Measurements from ENCODE around the gene PRKAG2.

PRKAG2 gene

GRCh38 chr7:151682831-151683614 lies 193.9 kb downstream of the PRKAG2 start:
- DNase-seq (ENCODE audit: extremely low read depth, insufficient read length) = no peak
- Histone ChIP-seq H3K36me3 (ENCODE audit: control insufficient read depth, insufficient read depth, low read length) (no peaks in the 10 kb centered on the region), H3K27me3 (replicated peaks; ENCODE audit: control insufficient read depth, insufficient read depth, low read length) (no peaks in the 10 kb centered on the region; the same call in 1 of the 2 replicates), H3K4me3 (replicated peaks; ENCODE audit: low read depth, low read length) (no peak overlapping the region)
- no peak for TF ChIP-seq CTCF (IDR thresholded peaks at IDR 0.05; ENCODE audit: insufficient read depth, low read length, poor library complexity, severe bottlenecking)

DNA sequence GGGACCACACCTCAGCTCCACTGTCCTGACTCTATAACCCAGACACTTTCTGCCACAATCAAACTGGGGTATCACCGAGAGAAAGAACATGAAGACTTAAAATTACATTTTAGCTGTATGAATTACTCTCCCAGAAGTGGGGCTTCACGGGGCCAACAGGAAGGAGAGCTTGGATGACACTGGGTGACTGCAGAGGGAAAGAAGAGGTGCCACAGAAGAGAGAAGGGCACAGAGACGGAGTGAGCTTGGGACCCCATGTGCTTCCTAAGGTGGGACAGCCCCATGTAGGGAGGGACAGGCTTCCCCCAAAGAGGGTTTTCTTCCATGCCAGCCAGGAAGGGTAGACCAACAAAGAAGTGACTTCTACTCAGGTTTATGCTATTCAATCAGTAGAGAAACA lies 195.2 kb downstream of the PRKAG2 start:
- no peak for TF ChIP-seq CTCF (IDR thresholded peaks at IDR 0.05; ENCODE audit: insufficient read depth, low read length, poor library complexity, severe bottlenecking)
- H3K4me3 ChIP-seq (replicated peaks; ENCODE audit: low read depth, low read length) = no peak overlapping the region
- no peaks in the 10 kb centered on the region for H3K36me3 ChIP-seq (ENCODE audit: control insufficient read depth, insufficient read depth, low read length)
- no peak for DNase-seq (ENCODE audit: extremely low read depth, insufficient read length)
- no peaks in the 10 kb centered on the region; the same call in 1 of the 2 replicates for H3K27me3 ChIP-seq (replicated peaks; ENCODE audit: control insufficient read depth, insufficient read depth, low read length)

GRCh38 chr7:151680810-151681209 lies 196.1 kb downstream of the PRKAG2 start:
- H3K4me3 ChIP-seq (replicated peaks; ENCODE audit: low read depth, low read length) = no peak overlapping the region
- H3K36me3 ChIP-seq (ENCODE audit: control insufficient read depth, insufficient read depth, low read length) = no peaks in the 10 kb centered on the region
- no peaks in the 10 kb centered on the region; the same call in 1 of the 2 replicates for H3K27me3 ChIP-seq (replicated peaks; ENCODE audit: control insufficient read depth, insufficient read depth, low read length)
- no peak for TF ChIP-seq CTCF (IDR thresholded peaks at IDR 0.05; ENCODE audit: insufficient read depth, low read length, poor library complexity, severe bottlenecking)
- no peak for DNase-seq (ENCODE audit: extremely low read depth, insufficient read length)

DNA sequence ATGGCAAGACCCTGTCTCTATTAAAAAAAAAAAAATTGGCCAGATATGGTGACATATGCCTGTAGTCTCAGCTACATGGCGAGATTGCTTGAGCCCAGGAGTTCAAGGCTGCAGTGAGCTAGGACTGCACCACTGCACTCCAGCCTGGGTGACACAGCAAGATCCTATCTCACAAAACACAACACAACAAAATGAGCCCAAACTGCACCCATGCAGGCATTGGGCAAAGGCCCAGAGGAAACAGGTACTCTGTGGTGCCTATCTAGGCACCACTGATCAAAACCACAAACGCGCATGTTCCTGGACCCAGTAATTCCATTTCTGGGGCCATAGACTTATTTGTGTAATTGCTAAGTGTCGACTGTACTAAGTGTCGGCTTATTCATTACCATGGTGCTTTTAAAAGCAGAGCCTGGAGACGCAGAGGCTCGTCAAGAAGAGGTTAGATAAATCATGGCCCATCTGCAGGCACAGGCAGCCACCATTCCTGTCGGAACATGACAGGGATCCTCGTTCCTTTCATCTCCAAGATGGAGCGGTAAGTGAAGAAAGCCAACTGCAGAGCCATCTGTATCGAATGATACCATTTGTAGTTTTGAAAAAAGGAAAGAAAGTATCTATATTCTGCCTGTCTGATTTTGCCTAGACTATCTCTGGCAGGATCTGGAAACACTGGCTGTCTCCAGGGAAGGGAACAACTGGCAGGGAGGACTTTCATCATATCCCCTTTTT lies 196.9 kb downstream of the PRKAG2 start:
- TF ChIP-seq CTCF (IDR thresholded peaks at IDR 0.05; ENCODE audit: insufficient read depth, low read length, poor library complexity, severe bottlenecking) = no peak
- Histone ChIP-seq H3K36me3 (ENCODE audit: control insufficient read depth, insufficient read depth, low read length) (no peaks in the 10 kb centered on the region), H3K27me3 (replicated peaks; ENCODE audit: control insufficient read depth, insufficient read depth, low read length) (no peaks in the 10 kb centered on the region; the same call in 1 of the 2 replicates), H3K4me3 (replicated peaks; ENCODE audit: low read depth, low read length) (no peak overlapping the region)
- DNase-seq (ENCODE audit: extremely low read depth, insufficient read length) = no peak

GRCh38 chr7:151679071-151679708 lies 197.7 kb downstream of the PRKAG2 start:
- Histone ChIP-seq H3K36me3 (ENCODE audit: control insufficient read depth, insufficient read depth, low read length) (no peaks in the 10 kb centered on the region), H3K27me3 (replicated peaks; ENCODE audit: control insufficient read depth, insufficient read depth, low read length) (no peaks in the 10 kb centered on the region), H3K4me3 (replicated peaks; ENCODE audit: low read depth, low read length) (no peak overlapping the region)
- no peak for TF ChIP-seq CTCF (IDR thresholded peaks at IDR 0.05; ENCODE audit: insufficient read depth, low read length, poor library complexity, severe bottlenecking)
- DNase-seq (ENCODE audit: extremely low read depth, insufficient read length) = no peak
